Measurements from ENCODE around the gene BARHL2. TPM values are rescaled to one million over a fixed set of nuclear protein-coding genes. Genes with fewer than 3 reads are reported as not detected.

Gene BARHL2
- total RNA-seq, 1 donor from 2014 or later, result not detected

- Mint-ChIP-seq H3K4me3 (ENCODE audit: unreplicated experiment) (no peak overlapping the region), H3K4me1 (ENCODE audit: low read depth) (peaks cover 17% of the 10 kb centered on the region), H3K27ac (ENCODE audit: unreplicated experiment) (no peak overlapping the region), H3K27me3 (ENCODE audit: low read depth) (peaks cover 80% of the 10 kb centered on the region), H3K9me3 (ENCODE audit: low read depth) (no peaks in the 10 kb centered on the region), H3K36me3 (ENCODE audit: low read depth) (peaks cover 6% of the 10 kb centered on the region)
- TF ChIP-seq CTCF (IDR thresholded peaks at IDR 0.05), result no peak
- no peak for DNase-seq (ENCODE audit: low spot score)
Measured at GRCh38 chr1:90715309-90715708, 1.8 kb downstream of the BARHL2 start.

GRCh38 chr1:90714521-90714951 lies 2.6 kb downstream of the BARHL2 start:
- Mint-ChIP-seq H3K36me3 (ENCODE audit: low read depth) (peaks cover 6% of the 10 kb centered on the region), H3K9me3 (ENCODE audit: low read depth) (no peaks in the 10 kb centered on the region), H3K4me1 (ENCODE audit: low read depth) (peaks cover 17% of the 10 kb centered on the region), H3K4me3 (ENCODE audit: unreplicated experiment) (no peak overlapping the region), H3K27me3 (ENCODE audit: low read depth) (peaks cover 84% of the 10 kb centered on the region), H3K27ac (ENCODE audit: unreplicated experiment) (no peak overlapping the region)
- DNase-seq (ENCODE audit: low spot score), result no peak
- TF ChIP-seq CTCF (IDR thresholded peaks at IDR 0.05), result no peak

GRCh38 chr1:90713741-90714509 lies 3.2 kb downstream of the BARHL2 start:
- Mint-ChIP-seq H3K27ac (ENCODE audit: unreplicated experiment) (no peak overlapping the region), H3K4me3 (ENCODE audit: unreplicated experiment) (no peak overlapping the region), H3K36me3 (ENCODE audit: low read depth) (peaks cover 4% of the 10 kb centered on the region), H3K9me3 (ENCODE audit: low read depth) (no peaks in the 10 kb centered on the region), H3K27me3 (ENCODE audit: low read depth) (peaks cover 83% of the 10 kb centered on the region), H3K4me1 (ENCODE audit: low read depth) (peaks cover 11% of the 10 kb centered on the region)
- no peak for DNase-seq (ENCODE audit: low spot score)
- no peak for TF ChIP-seq CTCF (IDR thresholded peaks at IDR 0.05)

GRCh38 chr1:90712915-90713730 lies 4.0 kb downstream of the BARHL2 start:
- Mint-ChIP-seq H3K27ac (ENCODE audit: unreplicated experiment) (peak overlapping the region; percentile 36), H3K27me3 (ENCODE audit: low read depth) (peaks cover 85% of the 10 kb centered on the region), H3K9me3 (ENCODE audit: low read depth) (no peaks in the 10 kb centered on the region), H3K4me3 (ENCODE audit: unreplicated experiment) (no peak overlapping the region), H3K4me1 (ENCODE audit: low read depth) (peaks cover 7% of the 10 kb centered on the region), H3K36me3 (ENCODE audit: low read depth) (peaks cover 3% of the 10 kb centered on the region)
- no peak for TF ChIP-seq CTCF (IDR thresholded peaks at IDR 0.05)
- no peak for DNase-seq (ENCODE audit: low spot score)

GRCh38 chr1:90712153-90712856 lies 4.8 kb downstream of the BARHL2 start:
- no peak overlapping the region for H3K27ac Mint-ChIP-seq (ENCODE audit: unreplicated experiment)
- no peak overlapping the region for H3K4me3 Mint-ChIP-seq (ENCODE audit: unreplicated experiment)
- H3K4me1 Mint-ChIP-seq (ENCODE audit: low read depth), result peaks cover 5% of the 10 kb centered on the region
- H3K9me3 Mint-ChIP-seq (ENCODE audit: low read depth), result no peaks in the 10 kb centered on the region
- H3K36me3 Mint-ChIP-seq (ENCODE audit: low read depth), result peaks cover 3% of the 10 kb centered on the region
- no peak for DNase-seq (ENCODE audit: low spot score)
- no peak for TF ChIP-seq CTCF (IDR thresholded peaks at IDR 0.05)
- H3K27me3 Mint-ChIP-seq (ENCODE audit: low read depth), result peaks cover 91% of the 10 kb centered on the region
